ENCODE results near the gene MYH8.

GRCh38 chr17:10403589-10403988 lies 18.2 kb downstream of the MYH8 start:
- TF ChIP-seq CTCF (IDR thresholded peaks at IDR 0.05; ENCODE audit: low read depth, low read length) (no peak), POLR2A (IDR thresholded peaks at IDR 0.05; ENCODE audit: extremely low read depth, insufficient read length) (no peak)
